Fibroblast of upper back skin (primary cell): ENCODE measurements around the gene MS4A10.
"Not testable (repeated sequence)": the region's sequence is repeated elsewhere in the genome, so short reads cannot be mapped to it uniquely, and the experiment has no call there.

ENCODE experiments used
- DNase-seq: peaks from one replicate; pipeline ENCODE4 v3.0.0-alpha.2; 2013

The MS4A10 gene

DNA sequence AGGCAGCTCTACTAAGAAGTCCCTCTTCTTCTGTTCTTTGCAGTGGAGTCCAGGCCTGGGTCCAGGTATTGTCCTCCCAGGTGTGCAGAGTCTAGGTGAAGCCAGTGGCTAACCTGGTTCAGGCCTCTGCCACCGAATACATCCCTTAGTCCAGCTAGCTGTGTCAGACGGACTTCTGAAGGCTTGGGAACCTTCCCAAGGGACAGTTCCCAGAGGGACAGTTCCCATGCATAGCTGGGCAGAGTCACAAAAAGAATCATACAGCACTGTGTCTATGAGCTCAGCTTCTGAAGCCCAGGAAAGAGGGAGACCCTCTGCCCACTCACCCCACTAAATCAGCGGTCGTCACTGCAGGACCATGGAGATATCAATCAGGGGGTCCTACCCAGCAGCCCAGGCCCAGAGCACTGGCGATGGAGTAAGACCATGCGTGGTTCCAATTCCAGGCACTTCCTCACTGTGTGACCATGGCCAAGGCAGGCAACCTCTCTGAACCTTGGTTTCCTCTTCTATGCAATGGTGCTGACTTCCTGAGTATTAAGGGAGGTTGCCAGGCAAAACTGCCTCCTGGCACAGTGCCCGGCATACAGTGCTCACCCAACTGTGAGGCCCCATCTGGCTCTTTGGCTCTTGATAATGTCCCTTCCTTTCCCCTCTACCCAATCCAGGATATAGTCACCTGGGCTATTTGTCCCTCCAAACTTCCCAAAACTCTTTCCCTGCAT lies 3.4 kb downstream of the MS4A10 start:
- DNase-seq: no peak

DNA sequence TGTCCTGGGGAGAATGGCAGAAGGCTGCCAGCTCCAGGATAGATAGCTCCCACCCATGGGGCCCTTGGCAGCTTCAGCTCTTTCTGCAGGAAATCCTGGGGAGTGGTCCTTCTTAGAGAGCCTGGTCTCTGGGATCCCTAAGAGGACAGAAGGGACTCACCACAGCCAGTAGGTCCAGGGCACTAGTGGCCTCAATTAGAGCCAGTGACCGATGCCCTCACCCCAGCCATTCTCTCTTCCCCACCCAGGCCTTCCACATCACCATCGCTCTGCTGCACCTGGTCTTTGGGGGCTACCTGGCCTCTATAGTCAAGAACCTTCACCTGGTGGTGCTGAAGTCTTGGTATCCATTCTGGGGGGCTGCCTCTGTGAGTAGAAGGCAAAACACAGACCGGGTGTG lies 5.6 kb downstream of the MS4A10 start:
- DNase-seq: no peak

DNA sequence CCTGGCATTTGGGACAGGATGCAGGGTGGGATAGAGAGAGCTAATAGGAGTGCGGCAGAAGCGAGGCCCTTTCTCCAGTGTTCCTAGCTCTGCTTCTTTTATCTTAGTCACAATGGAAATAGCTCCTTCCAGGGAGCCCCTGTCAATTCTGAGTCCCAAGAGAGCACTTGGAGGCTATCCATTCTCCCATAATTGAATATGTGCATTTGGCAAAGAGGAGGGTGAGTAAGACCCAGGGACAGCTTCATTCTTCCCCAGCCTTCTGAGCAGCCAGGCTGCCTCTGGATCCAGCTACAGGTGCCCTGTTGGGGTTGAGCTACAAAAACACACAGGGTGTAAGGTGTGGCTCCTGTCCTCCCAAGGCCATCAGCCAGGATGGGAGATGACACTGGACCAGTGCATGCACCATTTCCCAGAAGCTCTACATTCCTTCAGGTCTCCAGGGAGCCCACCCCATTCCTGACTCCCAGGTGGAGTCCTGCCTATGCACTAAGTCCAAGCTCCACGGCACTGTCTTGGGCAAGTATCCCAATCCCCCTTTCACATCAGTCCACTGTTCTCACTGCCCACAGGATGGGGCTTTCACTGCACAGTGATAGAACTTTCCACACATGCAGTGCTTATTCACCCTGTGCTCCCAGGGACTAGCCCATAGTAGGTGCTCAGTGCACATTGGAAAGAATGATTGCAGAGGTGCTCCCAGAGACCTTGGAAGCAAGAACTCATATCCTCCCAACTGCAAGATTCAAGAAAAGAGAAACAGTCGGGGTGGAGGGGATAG lies 6.2 kb downstream of the MS4A10 start:
- no peak for DNase-seq

DNA sequence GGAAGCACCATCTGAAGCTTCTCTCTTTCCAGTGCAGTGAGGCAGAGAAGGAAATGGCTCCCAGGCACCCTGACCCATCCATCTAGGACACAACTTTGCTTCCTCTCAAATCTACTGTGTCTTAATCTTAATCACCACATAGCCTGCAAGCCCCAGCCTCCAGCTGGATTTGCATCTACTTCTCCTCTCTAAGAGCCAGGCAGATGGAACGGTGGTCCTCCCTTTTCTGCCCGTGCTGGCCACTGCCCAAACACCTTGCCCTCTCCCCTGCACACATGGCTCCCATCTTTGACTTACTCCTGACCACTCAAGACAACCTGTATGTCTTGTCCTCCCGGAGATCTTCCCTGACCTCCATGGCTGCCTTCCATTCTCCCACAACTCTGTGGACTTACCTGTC lies 7.4 kb downstream of the MS4A10 start:
- no peak for DNase-seq

DNA sequence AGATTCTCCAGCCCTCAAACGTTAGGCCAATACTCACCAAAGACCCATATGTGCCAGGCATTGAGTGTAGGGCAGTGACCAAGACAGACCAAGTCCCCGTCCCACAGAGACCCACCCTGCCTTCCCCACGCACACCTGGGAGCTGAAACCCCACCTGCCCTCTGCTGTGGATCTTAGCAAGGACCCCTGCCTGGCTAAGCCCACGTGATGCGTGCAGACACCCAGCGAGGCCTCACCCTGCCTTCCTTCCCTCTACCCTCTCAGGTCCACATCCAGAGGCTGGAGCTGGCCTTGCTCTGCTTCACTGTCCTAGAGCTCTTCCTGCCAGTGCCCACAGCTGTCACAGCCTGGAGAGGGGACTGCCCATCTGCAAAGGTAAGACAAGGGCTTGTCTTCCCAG lies 10.2 kb downstream of the MS4A10 start:
- DNase-seq: no peak

DNA sequence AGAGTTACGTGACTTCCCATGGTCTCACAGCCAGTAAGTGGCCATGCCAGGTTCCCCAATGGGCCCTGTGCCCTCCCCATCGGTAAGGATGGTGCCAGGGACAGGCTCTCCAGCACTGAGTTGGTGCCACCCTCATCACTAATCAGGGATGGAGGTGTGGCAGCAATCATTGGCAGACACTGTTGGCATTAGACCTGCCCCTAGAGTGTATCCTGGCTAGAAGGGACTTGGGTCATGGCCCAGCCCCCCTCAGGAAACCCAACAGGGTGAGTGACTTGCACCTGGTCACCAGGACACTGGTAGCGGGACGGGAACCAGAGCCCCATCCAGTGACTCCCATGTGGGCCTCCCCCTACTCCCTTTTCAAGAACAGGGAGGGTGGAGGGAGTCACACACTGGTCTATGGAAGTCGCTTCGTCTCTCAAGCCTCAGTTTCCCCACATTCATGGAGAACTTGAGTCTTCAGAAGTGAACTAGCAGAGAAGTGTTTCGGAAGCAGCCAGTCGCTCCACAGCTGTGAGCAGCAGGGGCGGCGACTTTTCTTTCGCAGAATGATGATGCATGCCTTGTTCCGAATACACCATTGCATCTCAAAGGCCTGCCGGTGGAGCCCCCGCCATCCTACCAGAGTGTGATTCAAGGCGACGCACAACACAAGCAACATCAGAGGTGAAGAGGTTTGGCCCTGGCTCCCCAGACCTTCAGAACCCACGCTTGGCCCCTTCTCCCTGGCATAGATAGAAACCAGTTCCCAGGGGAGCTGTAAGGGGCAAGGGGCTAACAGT lies 12.9 kb downstream of the MS4A10 start:
- no peak for DNase-seq

DNA sequence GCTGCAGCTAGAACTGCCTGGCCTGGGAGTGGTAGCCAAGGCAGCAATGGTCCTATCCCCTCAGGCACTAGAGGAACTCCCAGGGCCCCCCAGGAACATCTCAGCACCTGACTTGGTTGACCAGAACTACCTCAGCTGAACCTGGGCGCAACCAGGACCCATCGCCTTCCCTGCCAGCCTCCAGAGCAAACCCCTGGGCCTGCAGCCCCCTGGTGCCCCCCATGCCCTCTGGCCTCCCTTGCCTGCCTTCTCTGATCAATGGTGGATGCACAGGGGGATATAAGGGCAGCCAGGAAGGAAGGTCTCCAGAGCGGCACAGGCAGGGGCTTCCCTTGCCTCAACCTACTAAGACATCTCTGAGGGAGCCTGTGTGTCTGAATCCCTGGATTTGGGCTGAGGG lies 13.5 kb downstream of the MS4A10 start:
- no peak for DNase-seq

DNA sequence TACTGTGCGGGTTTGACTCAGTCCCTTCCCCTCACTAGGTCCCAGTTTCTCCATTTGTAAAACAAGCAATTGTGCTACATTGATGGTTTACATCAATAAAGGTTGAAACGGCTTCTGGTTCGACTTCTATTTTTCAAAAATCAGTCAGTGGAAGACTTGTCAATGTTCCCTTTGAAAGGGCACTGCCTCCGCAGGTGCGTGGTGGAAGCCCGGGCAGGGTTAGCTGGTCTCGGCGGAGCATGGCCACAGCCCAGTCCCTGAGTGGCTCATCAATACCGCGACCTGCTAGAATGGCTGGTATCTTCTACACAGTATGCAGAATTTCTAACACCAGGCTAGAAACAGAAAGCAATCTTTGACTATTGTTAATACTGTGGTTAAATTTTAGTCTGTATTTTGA lies 16.1 kb downstream of the MS4A10 start:
- no peak for DNase-seq

DNA sequence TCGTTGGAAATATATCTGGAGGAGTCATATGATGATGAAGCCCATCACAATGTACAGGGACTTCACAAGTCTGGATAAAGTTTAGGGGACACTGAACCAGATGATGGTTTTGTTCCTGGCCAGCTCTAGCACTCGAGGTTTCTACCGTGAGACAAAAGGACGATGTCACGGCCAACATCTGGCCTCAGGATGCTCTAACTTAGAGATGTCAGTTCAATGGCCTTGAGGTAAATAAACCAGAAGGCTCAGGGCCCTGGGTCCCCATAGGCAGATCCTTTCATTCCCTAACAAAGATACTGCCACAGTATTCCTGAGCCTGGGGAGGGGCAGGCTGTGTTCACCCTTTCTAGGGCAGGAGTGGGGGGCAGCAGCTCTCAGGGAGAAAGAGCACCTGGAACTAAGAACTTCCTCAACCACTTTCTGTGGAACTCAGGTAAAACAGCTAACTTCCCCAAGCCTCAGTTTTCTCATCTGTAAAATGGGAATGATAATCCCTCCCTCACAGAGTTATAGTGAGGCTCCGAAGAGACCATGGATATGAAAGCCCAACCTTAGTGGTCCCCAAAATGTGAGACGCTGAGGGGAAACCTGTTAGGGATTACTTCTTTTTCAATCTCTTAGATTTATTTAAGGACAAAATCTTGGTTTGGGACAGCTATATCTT lies 18.3 kb downstream of the MS4A10 start:
- DNase-seq: no peak

DNA sequence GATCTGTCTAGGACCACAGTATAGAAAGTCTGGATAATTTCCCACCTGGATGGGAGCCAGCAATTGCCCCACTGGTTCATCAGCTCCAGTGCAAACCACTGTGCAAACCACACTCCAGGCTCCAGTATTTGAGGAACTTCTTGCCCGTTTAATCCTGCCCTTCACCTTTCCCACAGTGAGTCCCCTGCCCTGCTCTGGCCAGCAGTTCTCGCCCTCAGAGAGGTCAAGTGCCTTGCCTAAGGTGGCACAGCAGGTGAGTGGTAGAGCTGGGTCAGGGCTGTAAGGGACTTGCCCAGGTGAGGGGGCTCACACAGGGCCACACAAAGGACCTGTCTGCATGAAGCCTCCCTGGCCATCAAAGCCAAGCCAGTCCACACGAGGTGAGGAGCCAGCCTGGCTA lies 24.1 kb downstream of the MS4A10 start:
- no peak for DNase-seq

DNA sequence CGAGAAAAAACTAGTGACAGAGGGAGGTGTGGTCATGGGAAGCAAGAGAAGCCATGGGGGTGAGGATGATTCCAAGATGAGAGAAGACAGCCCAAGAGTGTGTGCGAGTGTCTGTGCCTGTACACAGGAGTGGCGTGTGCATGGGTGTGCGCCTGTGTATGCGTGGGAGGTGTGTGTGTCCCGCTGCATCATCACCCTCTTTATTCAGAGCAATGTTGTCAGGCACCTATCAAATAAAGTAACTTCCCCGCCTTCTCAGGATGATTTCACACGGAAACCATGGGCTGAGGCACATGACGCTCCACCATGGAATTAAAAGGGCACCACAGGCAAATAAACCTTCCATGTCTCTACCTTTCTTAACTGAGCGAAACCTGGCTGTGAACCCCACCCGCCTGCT lies 24.6 kb downstream of the MS4A10 start:
- DNase-seq: no peak

DNA sequence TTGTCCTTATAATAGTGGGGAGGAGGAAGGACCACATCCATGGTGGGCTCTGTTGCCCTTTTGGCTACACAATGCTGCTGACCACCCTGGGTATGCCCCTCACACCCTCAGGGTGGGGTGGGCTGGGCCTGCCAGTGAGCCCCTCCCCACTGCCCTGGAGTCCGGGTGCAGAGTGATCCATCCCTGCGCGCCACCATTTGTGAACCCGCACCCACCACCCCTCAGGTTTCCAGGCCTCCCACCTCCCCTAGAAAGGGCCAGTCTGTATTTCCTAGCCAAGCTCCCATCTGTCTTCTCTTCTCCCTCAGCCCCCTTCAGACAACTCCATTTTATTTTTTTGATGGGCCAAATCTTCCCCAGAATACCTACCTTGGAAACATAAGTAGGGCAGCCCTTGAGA lies 25.0 kb downstream of the MS4A10 start:
- no peak for DNase-seq

DNA sequence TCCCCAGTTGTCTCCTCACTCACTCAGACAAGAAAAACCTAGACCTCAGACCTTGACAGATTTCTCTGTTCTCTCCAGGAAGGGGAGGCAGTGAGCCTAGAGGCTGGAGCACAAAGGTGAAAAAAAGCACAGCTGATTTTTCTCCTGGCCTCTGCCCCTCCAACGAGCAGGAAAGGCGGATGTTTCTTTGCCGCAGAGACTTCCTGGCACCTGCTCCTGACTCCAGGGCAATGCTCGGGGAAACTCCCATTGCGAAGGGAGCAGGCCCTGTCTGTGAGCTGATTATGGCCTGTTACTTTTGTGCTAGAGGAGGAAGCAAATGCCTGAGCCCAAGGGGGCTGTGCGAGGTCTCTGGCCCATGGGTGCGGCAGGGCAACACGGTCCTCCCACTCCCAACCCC lies 25.4 kb downstream of the MS4A10 start:
- DNase-seq: no peak

DNA sequence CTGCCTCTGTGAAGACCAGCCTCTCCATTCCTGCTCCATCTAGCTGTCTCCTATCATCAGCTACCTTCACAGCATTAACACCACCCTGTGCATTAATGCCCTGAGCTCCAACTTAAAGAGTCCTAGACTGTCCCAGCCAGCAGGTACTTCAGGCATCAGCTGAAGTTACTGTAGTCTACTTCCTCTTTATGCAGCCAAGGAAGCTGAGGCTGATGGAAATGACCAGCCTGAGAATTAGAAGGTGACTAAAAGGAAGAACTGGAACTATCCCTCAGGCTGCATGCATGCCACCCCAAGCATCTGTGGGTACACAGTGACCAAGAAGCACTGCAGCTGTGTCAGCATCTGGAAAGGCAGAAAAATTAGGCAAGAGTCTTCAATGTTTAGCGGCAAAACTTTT lies 28.2 kb downstream of the MS4A10 start:
- no peak for DNase-seq

DNA sequence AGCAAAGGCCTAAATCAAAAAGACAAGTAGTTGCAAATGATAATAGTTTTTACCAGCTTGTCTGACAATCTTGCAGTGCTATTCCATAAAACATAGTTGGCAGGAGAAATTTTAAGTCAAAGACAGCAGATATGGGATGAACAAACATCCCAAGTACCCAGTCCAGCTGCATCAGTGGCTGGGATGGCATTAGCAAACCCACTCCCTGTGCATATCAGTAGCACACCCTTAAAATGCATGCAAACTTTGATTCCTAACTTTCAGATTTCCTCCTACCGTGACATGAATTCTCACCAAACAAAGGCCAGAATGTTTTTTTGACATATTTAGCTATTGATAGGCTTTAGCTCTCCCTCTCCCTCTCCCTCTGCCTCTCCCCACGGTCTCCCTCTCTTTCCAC lies 29.0 kb downstream of the MS4A10 start:
- DNase-seq: no peak

DNA sequence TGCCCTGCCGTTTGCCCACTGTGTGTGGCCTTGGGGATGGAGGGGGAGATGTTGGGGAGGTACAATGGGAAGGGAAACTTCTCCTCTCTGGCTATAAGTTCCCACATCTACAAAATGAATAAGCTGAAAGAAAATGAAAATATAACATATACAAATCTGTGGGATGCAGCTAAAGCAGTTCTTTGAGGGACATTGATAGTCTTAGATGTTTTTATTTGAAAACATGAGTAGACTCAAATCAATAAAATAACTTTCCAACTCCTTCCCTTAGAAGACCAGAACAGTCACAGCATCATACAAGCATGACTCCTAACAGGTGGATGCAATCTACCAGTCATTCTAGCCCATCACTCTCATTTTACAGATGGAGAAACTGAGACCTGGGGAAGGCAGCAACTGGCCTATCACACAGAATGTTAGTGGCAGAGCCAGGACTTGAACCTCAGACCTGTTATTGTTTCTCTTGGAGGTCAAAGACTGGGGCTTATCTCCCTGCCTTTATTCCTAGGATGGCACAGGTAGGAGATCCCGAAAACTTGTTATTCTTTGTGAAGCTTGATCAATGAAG lies 31.5 kb downstream of the MS4A10 start:
- no peak for DNase-seq

DNA sequence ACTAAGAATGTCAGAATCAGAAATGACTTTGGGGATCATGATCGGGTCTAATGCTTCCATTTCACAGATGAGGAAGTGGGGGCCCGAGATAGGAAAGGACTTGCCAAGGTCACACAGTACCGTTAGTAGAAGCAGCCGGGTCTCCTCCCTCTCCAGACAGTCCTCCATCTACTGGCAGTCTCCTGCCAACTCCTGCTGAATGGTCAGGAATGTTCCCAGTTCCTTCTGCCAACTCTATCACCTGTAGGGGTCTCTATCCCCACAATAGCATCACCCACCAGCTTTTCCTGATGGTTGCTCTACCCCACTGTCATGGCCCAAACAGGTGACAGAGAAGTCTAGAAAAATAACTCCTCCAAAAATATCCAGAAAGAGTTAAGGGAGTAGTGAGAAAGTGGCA lies 32.9 kb downstream of the MS4A10 start:
- no peak for DNase-seq

DNA sequence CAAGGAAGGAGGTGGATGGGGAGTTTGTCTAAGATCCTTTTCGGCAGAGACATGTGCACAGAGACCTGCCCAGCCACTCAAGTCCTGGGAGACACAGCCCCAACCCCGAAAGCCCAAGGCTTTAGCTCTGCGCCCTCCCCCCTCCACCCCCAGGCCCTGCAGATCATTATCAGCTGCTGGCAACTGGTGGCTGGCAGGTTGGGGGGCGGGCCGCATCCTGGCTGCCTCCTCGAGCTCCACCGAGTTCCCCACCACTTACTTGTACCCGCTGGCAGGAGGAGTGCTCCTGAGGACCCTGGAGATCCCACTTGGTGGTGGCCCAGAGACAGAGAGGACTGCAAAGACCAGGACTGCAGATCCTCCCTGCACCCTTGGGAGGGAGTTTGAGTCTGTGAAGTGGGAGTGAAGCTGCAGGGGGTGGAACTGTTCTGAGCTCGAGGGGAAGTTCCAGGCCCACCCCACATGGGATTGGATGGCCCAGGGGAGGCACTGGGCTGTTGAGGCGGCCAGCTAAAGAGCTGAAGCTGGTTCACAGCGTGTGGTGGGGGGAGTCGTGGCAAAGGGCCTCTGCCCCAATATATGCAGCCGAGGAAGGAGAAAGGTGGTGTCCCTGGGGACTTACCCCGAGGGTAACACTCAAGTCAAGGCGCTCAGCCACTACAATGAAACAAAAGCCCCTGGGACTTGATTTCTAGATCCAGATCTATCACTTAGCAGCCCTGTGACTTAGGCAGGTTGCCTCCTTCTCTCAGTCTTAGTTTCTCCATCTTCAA lies 36.9 kb downstream of the MS4A10 start:
- DNase-seq: no peak

DNA sequence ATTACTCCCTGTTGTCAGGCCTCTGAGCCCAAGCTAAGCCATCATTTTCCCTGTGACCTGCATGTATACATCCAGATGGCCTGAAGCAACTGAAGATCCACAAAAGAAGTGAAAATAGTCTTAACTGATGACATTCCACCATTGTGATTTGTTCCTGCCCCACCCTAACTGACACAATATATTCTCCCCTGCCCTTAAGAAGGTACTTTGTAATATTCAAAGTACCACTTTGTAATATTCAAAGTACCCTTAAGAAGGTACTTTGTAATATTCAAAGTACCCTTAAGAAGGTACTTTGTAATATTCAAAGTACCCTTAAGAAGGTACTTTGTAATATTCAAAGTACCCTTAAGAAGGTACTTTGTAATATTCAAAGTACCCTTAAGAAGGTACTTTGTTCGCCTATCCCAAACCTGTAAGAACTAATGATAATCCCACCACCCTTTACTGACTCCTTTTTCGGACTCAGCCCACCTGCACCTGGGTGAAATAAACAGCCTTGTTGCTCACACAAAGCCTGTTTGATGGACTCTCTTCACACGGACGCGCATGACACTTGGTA lies 38.7 kb downstream of the MS4A10 start:
- DNase-seq: not testable (repeated sequence)

DNA sequence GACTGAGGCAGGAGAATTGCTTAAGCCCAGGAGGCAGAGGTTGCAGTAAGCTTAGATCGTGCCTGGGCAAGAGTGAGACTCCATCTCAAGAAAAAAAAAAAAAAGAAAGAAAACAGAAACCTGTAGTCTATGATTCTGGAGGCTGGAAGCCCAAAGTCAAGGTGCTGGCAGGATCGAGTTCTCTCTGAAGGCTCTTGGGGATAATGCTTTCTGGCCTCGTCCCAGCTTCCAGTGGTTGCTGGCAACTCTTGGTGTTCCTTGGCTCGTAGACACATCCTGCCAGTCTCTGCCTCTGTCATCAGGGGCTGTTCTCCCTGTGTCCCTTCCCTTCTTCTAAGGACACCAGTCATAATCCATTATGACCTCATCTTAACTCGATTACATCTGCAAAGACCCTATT lies 40.0 kb downstream of the MS4A10 start:
- DNase-seq: no peak

DNA sequence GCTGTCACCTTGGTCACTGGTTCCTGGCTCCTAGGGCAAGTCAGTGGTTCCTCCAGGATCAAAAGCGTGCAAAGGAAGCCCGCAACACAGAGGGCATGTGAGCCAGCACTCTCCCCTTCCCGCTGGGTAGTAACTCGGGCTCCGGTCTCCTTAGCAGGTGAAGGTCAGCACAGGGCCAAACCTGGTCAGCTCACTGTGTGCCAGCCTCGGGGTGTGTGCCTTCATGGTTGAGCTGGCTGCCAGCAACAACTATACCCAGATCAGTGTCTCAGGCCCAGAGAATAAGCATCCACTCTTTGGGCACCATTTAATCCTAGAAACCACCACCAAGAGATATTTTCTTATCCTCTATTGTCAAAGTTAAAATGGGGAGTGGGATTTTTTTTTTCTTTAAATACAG lies 40.7 kb downstream of the MS4A10 start:
- no peak for DNase-seq
